Nephron (organoid): Measurements from ENCODE around the gene EPN1.

Experiments used
- H3K27ac Mint-ChIP-seq, 3 experiments: 2 replicates each; pipeline ENCODE4 v1.8.0; 2020; ENCODE audit warnings: mixed read lengths in 3 of 3, mild to moderate bottlenecking in 2 of 3, moderate library complexity in 1 of 3
- H3K27me3 Mint-ChIP-seq: 2 replicates; pipeline ENCODE4 v1.8.0; 2021; ENCODE audit warnings: low read depth, mild to moderate bottlenecking, moderate library complexity, mixed read lengths
- H3K36me3 Mint-ChIP-seq: 2 replicates; pipeline ENCODE4 v1.8.0; 2020; ENCODE audit warnings: low read depth, mixed read lengths
- H3K4me1 Mint-ChIP-seq: 2 replicates; pipeline ENCODE4 v1.8.0; 2020; ENCODE audit warnings: mixed read lengths
- H3K4me3 Mint-ChIP-seq, 3 experiments: 2 replicates each; pipeline ENCODE4 v1.8.0; 2020; ENCODE audit warnings: mild to moderate bottlenecking in 3 of 3, mixed read lengths in 3 of 3, moderate library complexity in 2 of 3
- H3K9me3 Mint-ChIP-seq: 2 replicates; pipeline ENCODE4 v1.8.0; 2020; ENCODE audit warnings: mixed read lengths
- TF ChIP-seq, protein P1 (sequence below), 3 experiments: fragments of 200-600 bp; sonication (generic); IDR thresholded peaks; one replicate each; pipeline ENCODE4 v1.5.0; 2021; ENCODE audit warnings: antibody characterized with exemption in 3 of 3; ENCODE audit not compliant: unreplicated experiment in 3 of 3

EPN1 gene

DNA sequence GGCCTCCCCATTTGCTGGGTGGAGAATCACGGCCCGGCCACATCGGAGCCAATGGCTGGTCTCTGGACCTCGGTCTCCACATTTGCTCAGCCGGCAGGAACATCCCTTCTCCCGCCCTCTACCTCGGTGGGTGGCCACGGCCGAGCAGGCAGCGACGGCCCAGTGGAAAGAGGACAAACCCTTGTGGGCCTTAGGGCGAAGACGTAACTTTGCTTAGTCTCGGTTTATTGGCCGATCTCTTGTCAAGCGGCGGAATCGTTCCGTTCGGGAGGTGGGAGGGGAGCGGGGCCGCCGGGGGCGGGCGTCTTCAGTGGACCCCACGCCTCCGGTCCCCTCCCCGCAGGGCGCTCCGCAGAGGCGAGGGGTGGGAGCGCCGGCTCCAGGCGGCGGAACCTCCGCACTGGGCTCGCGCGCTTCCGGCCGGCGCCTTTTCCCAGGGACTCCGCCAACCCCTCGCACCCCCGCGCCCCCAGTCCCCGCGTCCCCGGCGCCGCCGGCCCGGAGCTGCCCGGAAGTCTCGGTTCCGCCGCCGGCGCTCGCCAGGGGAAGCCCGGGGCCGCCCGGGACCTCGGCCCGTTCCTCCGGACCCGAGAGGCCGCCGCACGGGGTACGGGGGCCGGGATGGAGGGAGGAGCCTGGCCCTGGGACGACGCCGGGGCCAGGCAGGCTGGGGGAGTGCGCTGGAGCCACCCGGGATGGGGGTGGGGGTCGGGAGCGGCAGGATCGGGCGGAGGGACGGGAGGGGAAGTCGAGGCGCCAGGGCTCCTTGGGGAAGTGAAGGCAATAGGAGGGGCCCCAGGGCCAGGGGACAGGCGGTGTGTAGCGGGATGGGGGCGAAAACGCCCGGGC lies 34.2 kb upstream of the EPN1 start, which contains the start of gene ZNF580:
Gene ZNF580, plus strand, starts transcription at position 426 of the 849 bp plus-strand sequence. CDS start 1,507 bp downstream, outside the sequence.
- Mint-ChIP-seq H3K9me3 (no peaks in the 10 kb centered on the region), H3K27me3 (peaks cover 3% of the 10 kb centered on the region), H3K27ac (peak within 1 kb of the TSS; percentile 98 to 99 (median 99)), H3K36me3 (peaks cover 15% of the 10 kb centered on the region), H3K4me1 (peaks cover 56% of the 10 kb centered on the region), H3K4me3 (peak within 1 kb of the TSS; percentile 94 to 96 (median 95))
- TF ChIP-seq, protein P1, sequence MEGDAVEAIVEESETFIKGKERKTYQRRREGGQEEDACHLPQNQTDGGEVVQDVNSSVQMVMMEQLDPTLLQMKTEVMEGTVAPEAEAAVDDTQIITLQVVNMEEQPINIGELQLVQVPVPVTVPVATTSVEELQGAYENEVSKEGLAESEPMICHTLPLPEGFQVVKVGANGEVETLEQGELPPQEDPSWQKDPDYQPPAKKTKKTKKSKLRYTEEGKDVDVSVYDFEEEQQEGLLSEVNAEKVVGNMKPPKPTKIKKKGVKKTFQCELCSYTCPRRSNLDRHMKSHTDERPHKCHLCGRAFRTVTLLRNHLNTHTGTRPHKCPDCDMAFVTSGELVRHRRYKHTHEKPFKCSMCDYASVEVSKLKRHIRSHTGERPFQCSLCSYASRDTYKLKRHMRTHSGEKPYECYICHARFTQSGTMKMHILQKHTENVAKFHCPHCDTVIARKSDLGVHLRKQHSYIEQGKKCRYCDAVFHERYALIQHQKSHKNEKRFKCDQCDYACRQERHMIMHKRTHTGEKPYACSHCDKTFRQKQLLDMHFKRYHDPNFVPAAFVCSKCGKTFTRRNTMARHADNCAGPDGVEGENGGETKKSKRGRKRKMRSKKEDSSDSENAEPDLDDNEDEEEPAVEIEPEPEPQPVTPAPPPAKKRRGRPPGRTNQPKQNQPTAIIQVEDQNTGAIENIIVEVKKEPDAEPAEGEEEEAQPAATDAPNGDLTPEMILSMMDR (IDR thresholded peaks at IDR 0.05; ENCODE audit: unreplicated experiment in 3 of 3), result no peak

DNA sequence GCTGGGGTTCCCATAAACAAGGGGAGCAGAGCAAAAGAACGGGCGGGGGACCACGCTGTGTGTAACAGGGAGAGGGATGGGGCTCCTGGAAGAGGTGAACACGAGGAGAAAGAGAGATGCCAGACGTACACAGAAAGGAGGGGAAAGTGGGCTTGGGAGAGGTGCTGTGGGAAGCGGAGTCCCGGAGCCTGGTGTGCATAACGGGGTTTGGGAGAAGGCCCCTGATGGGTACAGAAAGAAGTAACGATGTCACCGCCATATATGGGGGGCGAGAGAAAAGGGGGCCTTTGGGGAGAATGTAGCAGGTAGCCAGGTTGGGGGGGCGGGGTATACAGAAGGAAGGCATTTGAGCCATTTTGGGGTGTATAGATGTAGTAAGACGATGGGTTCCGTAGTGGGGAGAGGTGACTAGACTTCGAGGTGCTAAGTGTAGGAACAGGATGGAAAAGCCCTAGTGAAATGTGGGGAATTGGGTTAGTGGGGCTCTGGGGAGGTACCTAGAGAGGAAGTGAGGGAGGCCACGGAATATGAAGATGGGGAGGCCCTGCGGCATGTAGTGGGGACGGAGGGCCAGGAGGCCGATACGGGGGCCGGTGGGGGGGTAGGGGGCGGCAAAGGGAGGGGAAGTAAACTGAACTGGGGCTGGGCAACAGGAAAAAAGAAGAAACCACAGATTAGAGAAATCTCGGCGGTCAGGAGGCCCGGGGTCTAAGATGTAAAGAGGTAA lies 33.4 kb upstream of the EPN1 start:
- Mint-ChIP-seq H3K4me1 (peaks cover 48% of the 10 kb centered on the region), H3K9me3 (no peaks in the 10 kb centered on the region), H3K36me3 (peaks cover 15% of the 10 kb centered on the region), H3K27ac (peak overlapping the region; percentile 89 to 97 (median 94)), H3K27me3 (peaks cover 1% of the 10 kb centered on the region), H3K4me3 (peak overlapping the region; percentile 93 to 95 (median 94))
- TF ChIP-seq, protein P1 (IDR thresholded peaks at IDR 0.05; ENCODE audit: unreplicated experiment in 3 of 3), result no peak

DNA sequence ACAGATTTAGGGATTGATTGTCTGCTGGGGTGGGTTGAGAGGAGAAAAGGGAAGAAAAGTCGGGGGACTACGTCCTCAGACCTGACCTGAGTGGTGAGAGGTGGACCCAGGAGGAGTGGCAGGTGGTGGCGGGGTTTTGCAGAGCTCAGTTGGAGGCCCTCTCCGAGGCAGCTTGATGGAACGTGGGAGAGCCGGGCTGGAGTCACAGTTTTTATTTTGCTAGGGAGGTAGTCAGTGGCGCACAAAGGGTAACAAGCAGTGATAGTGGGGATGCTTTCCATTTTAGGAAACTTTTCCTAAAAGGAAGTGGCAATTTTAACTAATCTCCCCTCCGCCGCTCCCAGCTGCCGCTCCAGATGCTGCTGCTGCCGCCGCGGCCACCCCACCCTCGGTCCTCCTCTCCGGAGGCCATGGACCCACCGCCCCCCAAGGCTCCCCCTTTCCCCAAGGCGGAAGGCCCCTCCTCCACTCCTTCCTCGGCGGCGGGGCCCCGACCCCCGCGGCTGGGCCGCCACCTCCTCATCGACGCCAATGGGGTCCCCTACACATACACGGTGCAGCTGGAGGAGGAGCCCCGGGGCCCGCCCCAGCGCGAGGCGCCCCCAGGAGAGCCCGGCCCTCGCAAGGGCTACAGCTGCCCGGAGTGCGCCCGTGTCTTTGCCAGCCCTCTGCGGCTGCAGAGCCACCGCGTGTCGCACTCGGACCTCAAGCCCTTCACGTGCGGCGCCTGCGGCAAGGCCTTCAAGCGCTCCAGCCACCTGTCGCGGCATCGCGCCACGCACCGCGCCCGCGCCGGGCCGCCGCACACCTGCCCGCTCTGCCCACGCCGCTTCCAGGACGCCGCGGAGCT lies 32.6 kb upstream of the EPN1 start:
- peak overlapping the region; percentile 89 to 97 (median 94) for H3K27ac Mint-ChIP-seq

DNA sequence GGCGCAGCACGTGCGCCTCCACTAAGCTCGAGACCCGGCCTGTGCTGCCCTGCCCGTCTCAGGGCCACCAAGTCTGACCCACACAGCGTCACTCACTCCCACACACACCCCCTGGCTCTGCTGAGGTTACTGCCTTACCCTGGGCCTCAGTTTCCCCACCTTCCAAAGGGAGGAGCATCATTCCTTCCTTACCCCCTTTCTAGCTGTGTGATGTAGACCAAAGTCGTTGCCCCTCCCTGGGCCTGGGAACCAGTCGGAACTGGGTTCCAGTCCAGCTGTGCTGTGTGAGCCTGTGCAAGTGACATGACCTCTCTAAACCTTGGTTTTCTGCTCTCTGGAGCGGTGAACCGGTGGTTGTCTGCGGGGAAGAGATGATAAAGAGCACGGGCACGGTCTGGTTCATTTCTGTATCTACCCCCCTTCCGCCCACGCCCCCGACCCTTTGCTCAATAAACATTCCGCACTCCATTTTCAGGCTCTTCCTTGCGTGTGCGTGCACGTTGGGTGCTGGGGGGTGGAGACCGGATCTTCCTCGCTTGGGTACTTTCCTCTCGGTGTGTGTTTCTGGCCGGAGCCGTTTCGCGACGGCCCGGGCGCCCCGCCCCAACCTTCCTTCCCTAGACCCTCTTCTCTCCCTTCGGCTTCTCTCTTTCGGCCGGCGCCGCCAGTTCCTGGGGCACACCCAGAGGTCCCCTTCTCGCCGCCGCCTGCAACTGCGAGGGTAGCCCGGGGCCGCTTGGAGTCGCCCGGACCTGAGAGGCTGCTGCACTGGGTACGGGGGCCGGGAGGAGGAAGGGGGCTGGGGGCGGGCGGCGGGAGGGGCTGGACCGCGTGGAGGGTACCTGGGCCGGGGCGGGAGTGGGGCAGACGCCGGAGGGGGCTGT lies 31.8 kb upstream of the EPN1 start, which contains the start of gene ZNF581:
Gene ZNF581, plus strand, starts transcription at position 647 of the 884 bp plus-strand sequence. CDS start 923 bp downstream, outside the sequence.
- Mint-ChIP-seq H3K27me3 (no peaks in the 10 kb centered on the region), H3K36me3 (peaks cover 17% of the 10 kb centered on the region), H3K27ac (peak within 1 kb of the TSS; percentile 84 to 93 (median 92)), H3K4me3 (peak within 1 kb of the TSS; percentile 91 to 94 (median 92)), H3K4me1 (peaks cover 48% of the 10 kb centered on the region), H3K9me3 (no peaks in the 10 kb centered on the region)
- TF ChIP-seq, protein P1 (IDR thresholded peaks at IDR 0.05; ENCODE audit: unreplicated experiment in 3 of 3), result no peak

More for the DNA sequence above, 32.6 kb upstream of the EPN1 start:
- peaks cover 50% of the 10 kb centered on the region for H3K4me1 Mint-ChIP-seq
- peak overlapping the region; percentile 93 to 95 (median 94) for H3K4me3 Mint-ChIP-seq
- H3K27me3 Mint-ChIP-seq, result no peaks in the 10 kb centered on the region
- no peaks in the 10 kb centered on the region for H3K9me3 Mint-ChIP-seq
- peaks cover 21% of the 10 kb centered on the region for H3K36me3 Mint-ChIP-seq
- TF ChIP-seq, protein P1 (IDR thresholded peaks at IDR 0.05; ENCODE audit: unreplicated experiment in 3 of 3), result no peak

DNA sequence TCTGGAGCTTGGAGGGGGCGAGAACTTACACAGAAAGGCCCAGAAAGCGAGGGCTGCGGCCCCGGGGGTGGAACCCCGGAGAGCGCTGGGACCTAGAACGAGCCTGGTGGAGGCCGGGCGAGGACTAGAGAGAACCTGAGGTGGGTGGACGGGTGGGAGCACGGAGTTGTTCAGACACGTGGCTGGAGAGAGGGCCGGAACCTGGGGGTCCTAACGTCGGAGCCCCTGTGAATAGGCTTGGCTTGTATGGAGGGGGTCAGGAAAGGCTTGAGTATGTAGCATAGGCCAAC lies 31.2 kb upstream of the EPN1 start:
- peaks cover 47% of the 10 kb centered on the region for H3K4me1 Mint-ChIP-seq
- H3K4me3 Mint-ChIP-seq, result peak overlapping the region; percentile 91 to 94 (median 92)
- TF ChIP-seq, protein P1 (IDR thresholded peaks at IDR 0.05; ENCODE audit: unreplicated experiment in 3 of 3), result no peak
- H3K27ac Mint-ChIP-seq, result peak overlapping the region; percentile 84 to 93 (median 92)
- H3K36me3 Mint-ChIP-seq, result peaks cover 17% of the 10 kb centered on the region
- no peaks in the 10 kb centered on the region for H3K9me3 Mint-ChIP-seq
- H3K27me3 Mint-ChIP-seq, result no peaks in the 10 kb centered on the region
